Activated CD4-positive, alpha-beta T cell treated with anti-CD3 and anti-CD28 coated beads, Interleukin-2, Interleukin-4, amounts not matched to agents 100 ng/mL and 50 ng/mL, durations not matched to agents 16 hours and 8 hours (primary cell): Measurements from ENCODE around the gene ASB4.
"Not testable (repeated sequence)": the region's sequence is repeated elsewhere in the genome, so short reads cannot be mapped to it uniquely, and the experiment has no call there.

Experiments
- DNase-seq: peaks from one replicate; pipeline ENCODE4 v3.0.0-alpha.2; 2020; ENCODE audit warnings: low spot score

ASB4 gene, protein sequence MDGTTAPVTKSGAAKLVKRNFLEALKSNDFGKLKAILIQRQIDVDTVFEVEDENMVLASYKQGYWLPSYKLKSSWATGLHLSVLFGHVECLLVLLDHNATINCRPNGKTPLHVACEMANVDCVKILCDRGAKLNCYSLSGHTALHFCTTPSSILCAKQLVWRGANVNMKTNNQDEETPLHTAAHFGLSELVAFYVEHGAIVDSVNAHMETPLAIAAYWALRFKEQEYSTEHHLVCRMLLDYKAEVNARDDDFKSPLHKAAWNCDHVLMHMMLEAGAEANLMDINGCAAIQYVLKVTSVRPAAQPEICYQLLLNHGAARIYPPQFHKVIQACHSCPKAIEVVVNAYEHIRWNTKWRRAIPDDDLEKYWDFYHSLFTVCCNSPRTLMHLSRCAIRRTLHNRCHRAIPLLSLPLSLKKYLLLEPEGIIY

DNA sequence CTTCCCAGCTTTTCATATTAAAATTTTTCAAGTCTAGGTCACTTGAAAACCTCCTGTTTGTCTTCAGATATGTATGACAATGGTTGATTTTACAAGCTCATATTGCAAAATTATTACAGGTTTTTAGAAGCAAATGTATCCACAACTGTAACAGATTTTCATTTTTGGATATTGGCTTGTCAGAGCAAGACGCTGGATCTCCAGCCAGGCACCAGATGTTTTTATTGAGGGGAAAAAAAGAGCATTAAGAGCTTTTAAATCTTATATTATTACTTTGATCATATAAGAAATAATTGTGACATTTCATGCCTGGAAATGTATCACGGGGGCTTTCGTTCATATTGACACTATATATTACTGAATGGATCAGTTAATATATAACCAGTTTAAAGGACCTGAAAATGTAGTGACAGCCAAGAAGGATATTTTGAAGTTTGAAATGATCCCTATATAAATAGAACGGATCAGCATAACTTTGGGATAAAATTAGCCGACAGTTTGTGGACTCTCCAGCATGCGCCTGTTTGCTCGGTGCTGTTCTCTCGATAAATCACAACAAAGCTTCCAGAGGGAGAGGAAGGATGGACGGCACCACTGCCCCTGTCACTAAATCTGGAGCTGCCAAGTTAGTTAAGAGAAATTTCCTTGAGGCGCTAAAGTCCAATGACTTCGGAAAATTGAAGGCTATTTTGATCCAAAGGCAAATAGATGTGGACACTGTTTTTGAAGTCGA lies at the start of gene ASB4:
TSS of gene ASB4 (plus strand) at position 553 of the 733 bp plus-strand sequence. CDS start at position 582, 29 bp downstream.
- no peak for DNase-seq

DNA sequence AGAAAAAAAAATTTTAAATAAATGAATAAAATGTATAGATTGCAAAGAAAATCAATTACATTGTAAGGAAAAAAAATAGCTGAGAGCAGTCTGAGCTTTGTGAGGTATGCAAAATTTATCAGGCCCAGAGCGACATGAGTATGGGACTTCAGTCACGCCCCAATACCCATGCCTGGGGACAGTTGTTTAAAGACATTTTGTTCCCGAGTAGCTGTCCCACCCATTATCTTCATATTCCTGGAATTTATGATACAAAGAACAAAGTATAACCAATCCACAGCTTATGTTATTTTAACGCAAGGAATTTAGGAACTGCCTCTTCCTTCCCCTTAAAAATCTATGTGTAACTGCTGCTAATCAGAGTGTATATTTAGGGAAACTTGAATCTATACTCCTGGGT lies 49.3 kb upstream of the ASB4 start:
- DNase-seq = no peak

DNA sequence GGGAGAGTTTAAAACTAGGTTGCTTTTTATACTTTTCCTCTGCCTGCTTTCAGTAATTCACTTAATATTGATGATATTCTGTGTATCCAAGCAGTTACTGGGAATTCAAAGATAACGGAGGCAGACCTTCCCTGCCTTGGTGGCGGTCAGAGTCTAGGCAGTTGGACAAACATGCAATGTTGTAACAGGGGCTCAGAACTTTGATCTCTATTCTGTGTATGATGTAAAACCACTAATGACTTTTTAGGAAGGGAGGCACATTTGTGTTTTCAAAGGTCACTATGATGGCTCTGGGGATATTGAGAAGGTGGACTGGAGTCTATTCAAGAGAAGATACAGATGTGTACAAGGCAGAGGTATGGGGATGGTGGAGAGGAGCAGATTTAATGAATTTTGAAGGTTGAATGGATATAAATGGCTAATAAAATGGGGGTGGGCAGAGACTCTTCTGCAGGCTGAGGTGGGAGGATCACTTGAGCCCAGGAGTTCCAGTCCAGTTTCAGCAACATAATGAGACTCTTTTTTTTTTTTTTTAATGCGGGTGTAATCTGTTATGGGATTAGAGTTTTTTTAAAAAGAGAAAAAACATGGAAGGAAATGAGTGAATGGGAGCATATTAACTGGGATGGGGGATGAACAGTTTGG lies 45.2 kb upstream of the ASB4 start:
- no peak for DNase-seq

DNA sequence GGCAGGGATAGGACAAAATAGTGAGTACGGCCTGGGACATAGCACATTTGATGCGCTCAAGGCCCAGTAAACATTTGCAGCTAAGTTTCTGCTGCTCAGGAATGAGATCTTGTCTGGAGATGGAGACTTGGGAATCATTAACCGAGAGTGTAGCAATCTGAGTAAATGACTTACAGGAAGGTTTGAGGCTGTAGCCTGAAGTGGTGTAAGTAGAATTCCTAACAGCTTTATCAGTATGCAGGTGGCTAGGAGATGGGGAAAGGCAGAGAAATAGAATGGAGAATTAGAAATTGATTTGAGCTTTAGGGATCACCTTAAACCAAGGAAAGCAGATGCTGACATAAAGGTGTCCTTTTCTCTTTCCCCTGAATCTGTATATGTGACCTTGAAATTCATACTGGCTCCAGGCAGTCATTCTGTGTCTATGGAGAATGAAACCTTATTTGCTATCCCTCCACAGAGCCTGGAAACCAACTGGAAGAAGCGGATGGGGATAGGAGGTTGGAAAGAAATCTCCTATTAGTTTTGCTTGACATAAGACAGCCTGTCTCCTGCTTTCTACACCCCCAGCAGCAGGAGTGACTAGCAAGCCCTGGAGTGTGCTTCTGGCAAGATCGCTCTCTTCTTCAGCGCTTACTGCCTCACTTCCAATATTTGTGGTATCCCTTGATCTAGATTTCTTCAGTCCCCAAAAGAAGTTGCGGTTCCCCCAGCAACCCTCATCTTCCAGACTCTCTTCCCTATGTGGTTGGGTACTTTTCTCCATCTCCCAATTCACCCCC lies 44.5 kb upstream of the ASB4 start:
- no peak for DNase-seq

DNA sequence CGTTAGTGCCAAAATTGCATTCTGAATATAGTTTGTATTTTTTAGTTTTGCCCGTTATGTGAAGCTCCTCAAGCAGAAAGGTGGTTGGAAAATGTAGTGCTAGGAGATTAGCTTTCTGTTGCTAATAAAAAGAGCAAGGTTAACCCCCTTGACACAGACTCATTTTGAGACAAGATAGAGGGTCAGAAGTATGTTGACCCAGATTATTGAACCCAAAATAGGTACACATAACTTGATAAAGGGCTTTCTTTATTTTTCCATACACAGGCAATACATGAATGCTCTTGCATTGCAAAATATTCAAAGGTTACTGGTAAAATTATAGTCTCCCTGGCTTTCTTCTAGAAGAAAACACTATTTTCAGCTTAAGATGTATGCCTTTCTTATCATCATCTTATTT lies 40.9 kb upstream of the ASB4 start:
- no peak for DNase-seq

DNA sequence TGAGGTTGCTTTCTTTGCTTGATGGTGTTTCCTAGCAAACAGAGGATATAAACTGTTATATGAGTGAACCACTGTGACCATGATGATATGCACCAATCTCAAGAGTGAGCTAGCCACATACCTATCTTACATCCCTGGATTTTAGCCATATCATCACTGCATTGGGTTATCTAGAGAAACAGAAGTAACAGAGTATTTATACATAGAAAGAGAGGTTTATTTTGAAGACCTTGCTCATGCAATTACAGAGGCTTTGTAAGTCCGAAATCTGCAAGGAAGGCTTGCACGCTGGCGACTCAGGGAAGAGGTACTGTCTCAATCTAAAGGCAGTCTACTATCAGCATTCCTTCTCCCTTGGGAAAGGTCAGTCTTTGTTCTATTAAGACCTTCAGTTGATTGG lies 39.1 kb upstream of the ASB4 start:
- DNase-seq = no peak

DNA sequence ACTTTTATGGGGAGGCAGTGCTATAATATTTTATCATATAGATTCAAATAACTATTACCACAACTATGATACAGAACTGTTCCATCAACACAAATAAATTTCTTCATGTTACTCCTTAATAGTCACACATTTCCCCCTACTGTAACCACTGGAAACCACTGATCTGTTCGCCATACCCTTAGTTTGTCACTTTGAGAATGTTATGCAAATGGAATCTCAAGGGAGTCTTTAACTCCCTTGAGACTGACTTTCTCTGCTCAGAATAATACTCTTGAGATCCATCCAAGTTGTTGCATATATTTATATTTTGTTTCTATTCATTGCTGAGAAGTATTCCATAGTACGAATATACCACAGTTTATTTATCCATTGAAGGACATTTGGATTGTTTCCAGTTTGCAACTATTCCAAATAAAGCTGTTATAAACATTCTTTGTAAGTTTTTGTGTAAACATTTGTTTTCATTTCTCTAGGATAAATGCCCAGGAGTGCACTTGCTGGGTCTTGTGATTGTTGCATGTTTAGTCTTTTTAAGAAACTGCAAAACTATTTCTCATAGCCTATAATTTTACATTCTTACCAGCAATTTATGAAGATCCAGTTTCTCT lies 31.2 kb upstream of the ASB4 start:
- no peak for DNase-seq

DNA sequence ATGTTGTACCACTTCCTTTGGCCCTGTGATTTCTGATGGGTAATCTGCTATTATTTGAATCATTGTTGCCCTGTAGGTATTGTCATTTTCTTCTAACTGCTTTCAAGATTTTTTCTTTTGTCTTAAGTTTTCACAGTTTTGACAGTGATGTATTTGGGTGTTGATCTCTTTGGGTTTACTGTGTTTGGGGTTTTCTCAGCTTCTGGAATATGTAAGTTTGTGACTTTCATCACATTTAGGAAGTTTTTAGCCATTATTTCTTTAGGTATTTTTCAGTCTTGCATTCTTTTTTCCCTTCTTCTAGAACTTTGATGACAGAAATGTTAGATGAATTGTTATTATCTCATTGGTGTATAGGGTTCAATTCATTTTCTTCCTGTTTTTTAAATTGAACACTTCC lies 27.8 kb upstream of the ASB4 start:
- no peak for DNase-seq

DNA sequence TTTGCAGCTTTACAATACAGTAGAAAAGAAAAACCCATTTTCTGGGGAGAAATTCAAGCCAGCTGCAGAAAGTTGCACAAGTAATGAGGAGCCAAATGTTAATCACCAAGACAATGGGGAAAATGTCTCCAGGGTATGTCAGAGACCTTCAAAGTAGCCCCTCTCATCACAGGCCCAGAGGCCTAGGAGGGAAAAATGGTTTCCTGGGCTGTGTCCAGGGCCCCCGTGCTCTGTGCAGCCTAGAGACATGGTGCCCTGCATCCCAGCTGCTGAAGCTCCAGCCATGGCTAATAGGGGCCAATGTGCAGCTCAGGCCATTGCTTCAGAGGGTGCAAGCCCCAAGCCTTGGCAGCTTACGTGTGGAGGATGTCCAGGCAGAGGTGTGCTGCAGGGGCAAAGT lies 25.1 kb upstream of the ASB4 start:
- not testable (repeated sequence) for DNase-seq

DNA sequence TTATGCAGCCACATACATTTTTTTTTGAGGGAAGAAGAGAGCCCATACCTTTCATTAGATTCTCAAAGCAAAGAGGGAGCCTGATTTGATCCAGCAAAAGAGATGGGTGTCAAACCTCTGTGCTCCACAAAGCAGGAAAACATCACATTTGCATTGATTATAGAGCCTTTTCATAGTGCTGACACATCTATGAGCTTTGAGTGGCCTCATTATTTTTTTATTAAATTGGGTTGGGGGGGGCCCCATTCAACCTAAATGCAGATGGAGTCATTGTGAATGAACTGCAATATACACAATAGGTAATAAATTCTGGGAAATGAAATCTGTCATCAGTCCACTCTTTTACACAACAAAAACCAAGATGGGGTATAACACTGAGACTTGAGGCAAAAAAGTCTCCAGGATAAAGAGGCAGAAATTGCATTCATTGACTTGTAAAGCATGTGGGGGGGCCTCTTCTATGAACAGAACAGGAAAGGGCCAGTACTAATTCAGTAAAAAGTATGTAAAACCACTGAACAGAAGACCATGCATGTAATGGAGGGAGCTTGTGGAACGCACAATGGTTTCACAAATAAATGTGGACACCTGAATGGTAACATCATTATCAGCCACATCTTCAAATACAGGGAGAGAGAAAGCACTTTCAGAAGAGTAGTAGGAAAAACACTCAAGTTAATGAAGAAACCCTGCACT lies 17.7 kb upstream of the ASB4 start:
- DNase-seq = no peak

DNA sequence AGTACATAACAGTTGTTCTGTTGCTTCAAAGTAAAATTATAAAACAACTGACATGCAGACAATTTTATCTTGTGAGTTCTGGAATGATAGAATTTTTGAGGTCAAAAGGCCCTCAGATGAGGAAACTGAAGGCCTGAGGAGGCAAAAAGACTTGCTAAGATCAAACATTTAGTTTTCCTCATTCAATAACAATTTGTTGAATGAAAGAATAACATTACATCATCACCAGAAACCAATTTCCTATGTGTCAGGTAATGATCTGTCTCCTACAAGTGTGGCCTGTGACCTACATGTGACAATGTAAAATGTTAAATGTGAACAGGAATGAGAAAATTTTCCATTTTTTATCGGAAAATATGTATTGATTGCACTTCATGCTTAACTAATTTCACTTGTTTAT lies 16.6 kb upstream of the ASB4 start:
- DNase-seq = no peak

DNA sequence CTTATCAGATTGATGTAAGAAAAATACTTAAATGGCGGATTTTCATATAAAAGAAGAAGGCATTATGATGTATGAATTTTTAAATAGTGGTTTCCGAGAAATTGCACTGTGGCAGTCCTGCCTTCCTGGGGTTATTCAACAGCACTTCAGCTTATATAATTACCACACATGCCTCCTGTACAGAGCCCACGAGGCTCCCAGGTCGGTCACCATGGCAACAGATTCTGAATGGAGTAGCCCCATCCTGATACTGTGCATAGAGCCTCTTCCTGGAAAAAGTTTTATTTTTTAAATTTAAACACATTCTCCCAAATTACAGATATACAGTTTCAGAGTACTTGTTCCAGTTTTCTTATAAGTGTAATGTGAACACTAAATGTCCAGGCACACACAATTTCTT lies 15.9 kb upstream of the ASB4 start:
- DNase-seq = no peak

DNA sequence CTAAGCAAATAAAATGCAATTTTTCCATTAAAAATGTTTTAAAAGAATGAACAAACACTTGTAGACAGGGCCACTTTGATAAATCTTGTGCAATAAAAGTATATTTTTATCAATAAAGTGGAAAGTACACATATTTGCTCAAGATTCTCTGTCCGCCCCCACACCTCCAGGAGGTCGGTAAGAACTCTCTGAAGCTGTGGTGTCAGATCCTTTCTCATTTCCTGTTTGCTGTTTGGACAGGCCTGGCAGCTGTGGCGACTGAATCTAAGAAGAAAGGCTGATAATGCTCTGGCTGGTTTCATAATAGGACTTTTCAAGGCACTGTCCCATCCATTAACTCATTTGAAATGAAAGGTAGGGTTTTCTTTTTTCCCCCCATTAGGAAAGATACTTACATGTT lies 15.3 kb upstream of the ASB4 start:
- peak; percentile 23 for DNase-seq

DNA sequence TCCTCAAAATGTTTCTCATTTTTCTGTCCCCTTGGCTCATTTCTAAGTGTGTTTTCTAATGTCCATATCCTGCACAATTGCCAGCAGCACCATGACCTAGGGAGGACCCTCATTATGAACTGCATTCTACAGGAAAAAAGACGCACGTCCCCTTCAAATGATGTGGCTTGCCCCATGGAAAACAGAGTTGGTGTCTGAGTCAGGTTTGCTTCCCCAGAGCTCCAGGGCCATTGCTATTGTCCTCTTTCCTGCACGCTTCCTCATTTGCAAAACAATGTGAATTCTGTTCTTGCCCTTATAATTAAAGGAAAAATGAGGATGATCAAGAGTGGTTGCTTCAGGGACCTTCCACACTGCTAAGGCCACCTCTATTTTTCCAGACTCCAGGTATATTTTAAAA lies 14.7 kb upstream of the ASB4 start:
- no peak for DNase-seq

DNA sequence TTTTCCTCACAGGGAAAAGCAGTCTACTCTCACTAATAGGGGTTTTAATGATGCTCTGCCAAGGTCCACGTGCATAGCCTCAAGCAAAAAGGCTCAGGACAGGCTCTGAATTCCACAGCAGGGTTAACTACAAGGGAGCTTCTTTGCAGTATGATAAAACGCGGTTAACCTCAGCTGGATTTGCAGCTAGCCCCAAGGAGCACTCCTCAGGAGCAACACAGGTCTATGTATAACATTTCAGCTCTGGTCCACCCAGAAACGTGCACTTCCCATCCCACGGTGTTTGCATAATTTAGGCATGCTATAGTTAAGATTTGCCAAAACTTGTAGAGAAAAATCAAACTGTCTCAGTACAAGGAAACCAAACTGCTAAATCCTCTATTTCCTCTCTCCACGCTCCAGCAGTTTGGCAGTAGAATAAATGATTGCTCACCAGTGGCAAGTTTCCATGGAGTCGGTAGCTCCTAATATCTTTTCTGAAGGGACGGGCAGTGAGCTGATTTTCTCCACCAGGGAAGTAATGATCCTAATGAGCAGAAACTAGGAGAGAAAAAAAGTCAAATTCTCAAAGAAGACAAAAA lies 13.1 kb upstream of the ASB4 start:
- no peak for DNase-seq

DNA sequence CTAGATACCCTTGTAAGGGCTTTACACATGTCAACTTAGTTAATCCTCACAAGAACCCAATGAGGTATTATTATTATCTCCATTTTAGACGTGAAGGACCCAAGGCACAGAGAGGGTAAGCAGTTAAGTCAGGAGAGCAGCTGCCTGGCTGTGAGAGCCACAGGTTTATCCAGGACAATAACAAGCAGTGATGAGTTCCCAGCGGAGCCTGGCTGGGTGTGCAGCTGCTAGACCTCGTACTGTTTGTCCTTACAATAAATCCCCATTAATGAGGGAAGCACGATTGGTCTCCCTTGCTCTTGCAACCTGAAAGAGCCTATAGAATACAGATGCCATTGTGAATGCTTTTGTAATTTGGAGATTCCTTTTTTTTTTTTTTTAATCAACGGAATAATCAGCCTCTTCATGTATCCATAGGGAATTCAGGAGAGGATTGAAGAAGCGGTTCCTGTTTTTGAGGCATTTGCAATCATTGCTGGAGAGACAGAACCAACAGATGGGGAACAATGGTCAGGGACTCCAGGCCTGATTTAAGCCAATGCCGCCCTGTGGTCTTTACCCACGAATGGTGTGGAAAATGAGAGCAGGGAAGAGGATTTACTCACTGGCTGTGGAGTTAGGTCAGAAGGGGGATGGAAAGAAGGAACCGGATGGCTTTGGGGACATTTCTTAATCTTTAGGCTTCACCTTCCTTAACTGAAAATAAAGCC lies 12.3 kb upstream of the ASB4 start:
- no peak for DNase-seq

DNA sequence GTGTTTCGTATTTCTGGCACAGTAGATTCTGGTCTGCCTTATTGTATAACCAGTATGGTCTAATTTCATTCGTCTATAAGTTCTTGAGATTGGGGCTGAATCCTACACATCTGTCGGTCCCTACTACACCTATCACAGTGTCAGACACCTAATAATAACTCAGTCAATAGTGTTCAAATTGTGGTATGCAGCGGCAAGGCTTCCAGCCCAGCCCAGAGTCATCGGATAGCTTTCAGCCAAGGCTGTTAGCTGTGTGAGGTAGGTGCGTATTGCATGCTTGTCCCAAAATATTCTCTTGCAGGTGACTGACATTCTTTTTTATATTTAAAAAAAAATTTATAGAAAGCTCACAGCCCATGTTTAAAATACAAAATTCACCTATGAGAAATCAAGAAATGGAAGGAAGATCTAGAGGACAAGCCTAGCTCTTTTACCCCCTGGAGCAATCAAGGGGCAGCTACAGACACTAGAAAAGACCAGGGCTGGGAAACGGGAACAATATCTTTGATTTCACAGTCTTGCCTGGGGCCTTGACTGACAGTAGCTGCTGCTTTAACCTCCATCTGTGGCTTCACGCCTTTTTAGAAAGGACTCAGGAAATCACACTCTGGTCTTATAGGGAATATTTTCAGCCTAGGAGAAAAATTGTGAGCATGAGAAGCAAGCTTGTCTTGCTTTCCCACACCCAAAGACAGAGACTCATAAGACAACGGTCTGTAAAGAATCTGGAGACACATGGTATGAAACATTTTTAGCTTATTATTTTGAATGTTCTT lies 9.5 kb upstream of the ASB4 start:
- no peak for DNase-seq

DNA sequence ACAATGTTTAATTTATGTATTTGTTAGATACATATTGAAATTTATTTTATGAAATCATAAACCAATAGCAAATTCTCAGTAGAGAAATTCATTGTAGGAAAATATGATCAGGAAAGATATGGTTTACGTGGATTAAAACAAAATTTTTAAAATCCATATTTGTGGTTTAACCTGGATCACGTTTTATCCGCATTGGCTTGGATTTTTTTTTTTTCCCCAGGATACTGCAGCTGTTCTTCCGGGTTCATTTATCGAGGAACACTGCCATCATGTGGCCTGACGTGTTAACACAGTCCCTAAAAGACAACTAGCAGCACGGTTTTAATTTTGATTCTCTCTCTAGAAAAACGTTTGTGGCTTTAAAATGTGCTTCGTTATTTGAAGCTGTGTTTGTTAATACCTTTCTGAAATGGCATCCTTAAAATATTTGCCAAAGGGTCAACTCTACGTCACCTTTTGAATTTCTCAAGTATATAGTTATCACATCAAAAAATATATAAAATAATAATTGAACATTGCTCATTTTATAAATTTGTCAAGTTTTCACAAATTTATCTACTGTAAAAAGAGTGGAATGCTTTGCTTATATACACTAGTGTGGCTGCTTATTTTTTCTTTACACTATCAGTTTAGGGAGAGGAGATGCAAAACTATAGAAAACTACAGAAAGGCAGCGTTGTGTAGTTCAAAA lies 8.7 kb upstream of the ASB4 start:
- peak; percentile 60 for DNase-seq
